Heart left ventricle (tissue), 16 donors: ENCODE results near the gene PPEF2. TPM values are rescaled to one million over a fixed set of nuclear protein-coding genes. Genes with fewer than 3 reads are reported as not detected.
A peak's percentile ranks its signal among the peaks of the same experiment; 100 is the strongest.
"Not testable (repeated sequence)": the region's sequence is repeated elsewhere in the genome, so short reads cannot be mapped to it uniquely, and the experiment has no call there.

Experiments
- ATAC-seq, 4 donors: fragments of 200-7000 bp; cut with Tn5 transposase; one replicate each; pipeline ENCODE4 v1.9.1; 2020 to 2022; ENCODE audit warnings: moderate library complexity in 4 of 4, mild to moderate bottlenecking in 3 of 4, moderate number of reproducible peaks in 1 of 4
- DNase-seq, 5 donors: peaks; one replicate each; pipeline ENCODE4 v3.0.0-alpha.2; 2020
- H3K27ac ChIP-seq, 12 donors: fragments of 200-600 bp; sonication (generic) in 4 of 12; one replicate each; pipeline versions ENCODE4 v1.5.0 to v1.8.0; 2016 to 2022; ENCODE audit warnings: mild to moderate bottlenecking in 2 of 12
- H3K27me3 ChIP-seq, 9 donors: fragments of 200-600 bp; sonication (generic) in 2 of 9; one replicate each; pipeline versions ENCODE4 v1.5.1 to v1.8.0; 2016 to 2022; ENCODE audit warnings: mild to moderate bottlenecking in 3 of 9
- H3K36me3 ChIP-seq, 9 donors: fragments of 200-600 bp; sonication (generic) in 2 of 9; one replicate each; pipeline versions ENCODE4 v1.5.0 to v1.8.0; 2018 to 2022; ENCODE audit warnings: mild to moderate bottlenecking in 2 of 9
- H3K4me1 ChIP-seq, 12 donors: fragments of 200-600 bp; sonication (generic) in 4 of 12; one replicate each; pipeline versions ENCODE4 v1.5.0 to v1.8.0; 2016 to 2022; ENCODE audit warnings: mild to moderate bottlenecking in 3 of 12
- H3K4me3 ChIP-seq, 12 donors: fragments of 200-600 bp; sonication (generic) in 4 of 12; one replicate each; pipeline versions ENCODE4 v1.5.0 to v1.8.0; 2017 to 2022; ENCODE audit warnings: mild to moderate bottlenecking in 9 of 12, moderate library complexity in 4 of 12
- H3K9me3 ChIP-seq, 12 donors: fragments of 200-600 bp; sonication (generic) in 4 of 12; one replicate each; pipeline versions ENCODE4 v1.5.0 to v1.8.0; 2016 to 2022; ENCODE audit warnings: mild to moderate bottlenecking in 1 of 12
- POLR2A ChIP-seq, 2 donors: fragments of 450-650 bp; IDR thresholded peaks; one replicate each; pipeline ENCODE4 v1.6.1; 2017; ENCODE audit warnings: antibody characterized with exemption in 2 of 2, mild to moderate bottlenecking in 2 of 2, moderate library complexity in 2 of 2
- WGBS, 4 donors: extraction: QIAGEN DNeasy Blood & Tissue Kit in 2 of 4; methylation state at CpG; one replicate each; pipeline versions ENCODE4 v1.1.5 to v1.1.7; 2013 to 2018; 5-methylcytosine and 5-hydroxymethylcytosine counted together
- intact Hi-C, 10 donors: fragments of 100-400 bp; cut with DNase I; formaldehyde crosslinking; loops; one replicate each; pipeline versions ENCODE4 v1.11.1 to v1.14.2; 2022
- polyA plus RNA-seq, 2 donors: library from polyadenylated mRNA; stranded (reverse); fragments of 200-250 nt; gene quantifications; one replicate each; pipeline ENCODE4 v1.2.3, GENCODE V29; 2013
- total RNA-seq, 9 donors: library from RNA; depleted of rRNA in 2 of 9; stranded (reverse); fragments of >200 nt in 2 of 9; fragmentation: NEBNext Ultra II Directional in 3 of 9; extraction: Animal tissue kit (Norgen Biotek cat#: 25700) in 3 of 9; gene quantifications; one replicate each; pipeline versions ENCODE4 v1.1.0 to v1.2.4, GENCODE V29; 2016 to 2023
- TF ChIP-seq, protein P1 (sequence below), 12 donors: fragments of 200-600 bp; sonication (generic) in 4 of 12; IDR thresholded peaks; one replicate each; pipeline versions ENCODE4 v1.5.0 to v1.8.0; 2018 to 2022; ENCODE audit warnings: antibody characterized with exemption in 12 of 12, mild to moderate bottlenecking in 5 of 12
- donor health status: ischemic (EF 13 %, LVEDD 7.1; RV severe dilation, severe dysfunction).
- donor health status: healthy with polysubstance abuse.
- donor health status: DM: no; HTN: yes; CAD: no.
- donor health status: DM: no; HTN: no; CAD: no.
- donor health status: ischemic (EF 25% LVEDD 6.9; RV normal size, moderate dysfunction).
- donor health status: ischemic (EF 25% LVEDD 5.7; RV mildly dilated, moderate dysfunction).
- donor health status: healthy.
- donor health status: DM: yes; HTN: yes; CAD: no.
- donor health status: ischemic (EF 35%, LVEDD 5.7; RV mildly dilated, moderate dysfunction).
- donor health status: nonischemic (EF 11% LVEDD 7.7; RV severe dilation, severe dysfunction).
- donor health status: DM: yes; HTN: yes; CAD: no.
- donor health status: PGD.
- donor health status: ischemic (EF 29% LVEDD 5.4; RV normal size, mild dysfunction).
- donor health status: nonischemic (EF 23%, LVEDD 6.1; RV moderate dilation, normal function).

PPEF2 gene
- total and polyA plus RNA-seq, 11 donors, result not detected

DNA sequence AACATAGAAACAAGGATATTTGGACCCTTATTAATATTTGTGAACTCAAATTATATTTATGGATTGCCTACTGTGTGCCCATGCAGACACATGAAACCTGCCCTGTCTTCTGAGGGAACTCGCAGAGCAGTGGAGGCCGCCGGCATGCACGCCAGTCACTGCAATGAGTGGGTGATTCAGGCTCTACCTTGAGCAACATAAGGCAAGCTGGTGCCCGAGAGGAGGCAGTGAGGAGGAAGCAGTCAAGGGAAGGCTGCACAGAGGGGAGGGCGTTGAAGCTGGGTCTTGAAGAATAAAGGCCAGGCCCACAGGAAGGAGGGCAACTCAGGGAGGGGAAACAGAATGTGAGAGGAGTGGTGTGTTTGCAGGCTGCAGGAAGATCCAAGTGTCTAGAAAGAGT lies 52.8 kb downstream of the PPEF2 start:
- intact Hi-C loops, result loop anchor here in 2 of 10 donors (2.0 to 10.0 kb wide), 2 partner anchors 175 to 197 kb away; partner anchors contain the start of gene G3BP2 (in 1 of the 2)
- no peaks in the 10 kb centered on the region for H3K27me3 ChIP-seq
- no peak for TF ChIP-seq POLR2A (IDR thresholded peaks at IDR 0.05)
- TF ChIP-seq, protein P1, sequence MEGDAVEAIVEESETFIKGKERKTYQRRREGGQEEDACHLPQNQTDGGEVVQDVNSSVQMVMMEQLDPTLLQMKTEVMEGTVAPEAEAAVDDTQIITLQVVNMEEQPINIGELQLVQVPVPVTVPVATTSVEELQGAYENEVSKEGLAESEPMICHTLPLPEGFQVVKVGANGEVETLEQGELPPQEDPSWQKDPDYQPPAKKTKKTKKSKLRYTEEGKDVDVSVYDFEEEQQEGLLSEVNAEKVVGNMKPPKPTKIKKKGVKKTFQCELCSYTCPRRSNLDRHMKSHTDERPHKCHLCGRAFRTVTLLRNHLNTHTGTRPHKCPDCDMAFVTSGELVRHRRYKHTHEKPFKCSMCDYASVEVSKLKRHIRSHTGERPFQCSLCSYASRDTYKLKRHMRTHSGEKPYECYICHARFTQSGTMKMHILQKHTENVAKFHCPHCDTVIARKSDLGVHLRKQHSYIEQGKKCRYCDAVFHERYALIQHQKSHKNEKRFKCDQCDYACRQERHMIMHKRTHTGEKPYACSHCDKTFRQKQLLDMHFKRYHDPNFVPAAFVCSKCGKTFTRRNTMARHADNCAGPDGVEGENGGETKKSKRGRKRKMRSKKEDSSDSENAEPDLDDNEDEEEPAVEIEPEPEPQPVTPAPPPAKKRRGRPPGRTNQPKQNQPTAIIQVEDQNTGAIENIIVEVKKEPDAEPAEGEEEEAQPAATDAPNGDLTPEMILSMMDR (IDR thresholded peaks at IDR 0.05), result no peak
- no peak overlapping the region for H3K27ac ChIP-seq
- WGBS, 4 donors, result 60 to 72% (median 69%) methylated on average over 6 of the region's 6 CpGs
- no peaks in the 10 kb centered on the region for H3K36me3 ChIP-seq
- ATAC-seq (no peak), DNase-seq (no peak)
- H3K4me3 ChIP-seq, result no peak overlapping the region
- no peaks in the 10 kb centered on the region for H3K9me3 ChIP-seq
- H3K4me1 ChIP-seq, result peaks cover 0 to 8% (median 4%) of the 10 kb centered on the region in 12 donors

DNA sequence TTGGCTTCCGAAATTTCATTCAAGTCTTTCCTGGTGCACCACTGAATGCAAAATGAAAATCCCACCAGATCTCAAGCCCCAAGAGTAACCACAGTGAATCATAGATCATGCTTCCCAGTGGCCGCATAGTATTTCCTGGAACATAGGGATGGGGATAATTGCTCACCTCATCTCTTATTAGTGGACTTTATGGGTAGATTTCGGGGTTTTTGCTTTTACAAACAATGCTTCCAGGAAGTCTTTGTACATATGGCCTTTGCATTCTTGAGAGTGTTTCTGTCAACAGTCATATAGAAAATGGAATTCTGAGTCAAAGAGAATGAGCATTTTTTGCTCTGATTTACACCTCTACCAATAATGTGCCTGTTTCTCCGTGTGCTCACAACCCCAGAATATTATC lies 53.4 kb downstream of the PPEF2 start:
- Histone ChIP-seq H3K27me3 (no peaks in the 10 kb centered on the region), H3K27ac (no peak overlapping the region), H3K4me1 (peaks cover 0 to 12% (median 5%) of the 10 kb centered on the region in 12 donors), H3K9me3 (no peaks in the 10 kb centered on the region), H3K4me3 (no peak overlapping the region), H3K36me3 (no peaks in the 10 kb centered on the region)
- TF ChIP-seq, protein P1 (IDR thresholded peaks at IDR 0.05), result no peak
- no peak for TF ChIP-seq POLR2A (IDR thresholded peaks at IDR 0.05)
- DNase-seq (no peak), ATAC-seq (no peak)
- WGBS, 4 donors, result 75 to 83% (median 80%) methylated on average over 4 of the region's 4 CpGs
- intact Hi-C loops, result loop anchor here in 2 of 10 donors (2.0 to 10.0 kb wide), 2 partner anchors 174 to 196 kb away; partner anchors contain the start of gene G3BP2 (in 1 of the 2)

DNA sequence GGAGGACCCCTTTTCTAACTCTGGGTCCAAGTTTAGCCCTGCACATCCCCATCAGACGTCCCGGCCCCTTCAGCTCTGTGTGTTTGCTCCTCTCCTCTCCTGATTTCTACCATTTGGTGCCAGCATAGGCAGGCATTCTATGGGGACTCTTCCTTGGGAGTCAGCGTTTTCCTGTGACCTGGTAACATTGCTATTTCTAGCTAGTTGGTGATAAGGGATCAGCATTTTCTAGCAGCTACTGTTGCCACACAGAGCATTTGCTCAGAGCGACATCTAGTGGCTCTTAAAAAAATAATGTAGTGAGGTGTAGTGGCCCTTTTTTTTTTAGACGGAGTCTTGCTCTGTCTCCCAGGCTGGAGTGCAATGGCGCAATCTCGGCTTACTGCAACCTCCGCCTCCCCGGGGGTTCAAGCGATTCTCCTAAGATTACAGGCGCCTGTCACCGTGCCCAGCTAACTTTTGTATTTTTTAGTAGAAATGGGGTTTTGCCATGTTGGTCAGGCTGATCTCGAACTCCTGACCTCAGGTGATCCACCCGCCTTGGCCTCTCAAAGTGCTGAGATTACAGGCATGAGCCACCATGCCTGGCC lies 54.0 kb downstream of the PPEF2 start:
- not testable (repeated sequence) for H3K4me3 ChIP-seq, H3K36me3 ChIP-seq, H3K27me3 ChIP-seq, H3K9me3 ChIP-seq
- TF ChIP-seq, protein P1 (IDR thresholded peaks at IDR 0.05), result peak; percentile 52 to 78 (median 68)
- DNase-seq, result peak; percentile 26 to 65 (median 34)
- peaks cover 0 to 17% (median 5%) of the 10 kb centered on the region in 12 donors for H3K4me1 ChIP-seq
- intact Hi-C loops, result loop anchor here in 2 of 10 donors (2.0 to 10.0 kb wide), 2 partner anchors 173 to 195 kb away; partner anchors contain the start of gene G3BP2 (in 1 of the 2)
- H3K27ac ChIP-seq, result peak overlapping the region in 3 of 12 donors; percentile 25 to 41 (median 39)
- peak; percentile 83 to 94 (median 92) for ATAC-seq
- WGBS, 4 donors, result 19 to 22% (median 21%) methylated on average over 14 of the region's 14 CpGs

DNA sequence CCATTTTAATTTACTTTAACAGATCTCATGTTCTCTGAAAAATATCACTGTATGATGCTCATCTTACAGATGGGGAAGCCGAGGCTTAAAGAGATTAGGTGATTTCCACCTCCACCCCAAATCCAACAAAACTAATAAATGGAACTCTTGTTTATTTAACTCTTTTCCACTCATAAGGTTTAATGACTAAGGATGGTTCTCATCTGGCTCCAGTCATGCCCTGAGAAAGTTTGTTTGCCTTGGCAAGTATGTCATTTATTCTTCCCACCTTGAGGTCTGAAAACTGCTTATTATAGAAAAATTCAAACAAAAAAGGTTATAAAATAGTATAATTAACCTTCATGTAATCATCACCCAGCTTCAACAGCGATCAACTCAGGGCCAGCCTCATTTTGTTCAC lies 56.3 kb downstream of the PPEF2 start:
- no peak overlapping the region for H3K4me3 ChIP-seq
- TF ChIP-seq, protein P1 (IDR thresholded peaks at IDR 0.05), result no peak
- no peak for TF ChIP-seq POLR2A (IDR thresholded peaks at IDR 0.05)
- 87 to 93% (median 92%) methylated on average over 2 of the region's 2 CpGs for WGBS, 4 donors
- no peaks in the 10 kb centered on the region for H3K9me3 ChIP-seq
- intact Hi-C loops, result loop anchor here in 1 of 10 donors (10.0 kb wide), 1 partner anchor 171 kb away; the partner anchor contains the start of gene G3BP2
- H3K36me3 ChIP-seq, result no peaks in the 10 kb centered on the region
- DNase-seq (no peak), ATAC-seq (no peak)
- no peak overlapping the region for H3K27ac ChIP-seq
- H3K27me3 ChIP-seq, result no peaks in the 10 kb centered on the region
- H3K4me1 ChIP-seq, result peaks cover 0 to 19% (median 9%) of the 10 kb centered on the region in 12 donors
